Mucosa of rectum (tissue), 2 donors: ENCODE measurements around the gene RAD51B.
A peak's percentile ranks its signal among the peaks of the same experiment; 100 is the strongest.

Experiments
- H3K27ac ChIP-seq, 2 donors: one replicate each; pipeline ENCODE4 v1.7.0; 2013; ENCODE audit warnings: inconsistent platforms in 2 of 2, low read depth in 2 of 2, low read length in 2 of 2
- H3K27me3 ChIP-seq, 2 donors: one replicate each; pipeline ENCODE4 v1.7.0; 2013; ENCODE audit warnings: low read length in 2 of 2; ENCODE audit not compliant: control insufficient read depth in 2 of 2, insufficient read depth in 2 of 2
- H3K36me3 ChIP-seq, 2 donors: one replicate each; pipeline ENCODE4 v1.7.0; 2013; ENCODE audit warnings: low read length in 2 of 2; ENCODE audit not compliant: control insufficient read depth in 2 of 2, insufficient read depth in 2 of 2
- H3K4me1 ChIP-seq, 2 donors: one replicate each; pipeline ENCODE4 v1.7.0; 2013; ENCODE audit warnings: low read length in 2 of 2, mild to moderate bottlenecking in 1 of 2; ENCODE audit not compliant: control insufficient read depth in 2 of 2, insufficient read depth in 2 of 2
- H3K4me3 ChIP-seq, 2 donors: one replicate each; pipeline ENCODE4 v1.7.0; 2013; ENCODE audit warnings: low read length in 2 of 2
- H3K9ac ChIP-seq, 2 donors: one replicate each; pipeline ENCODE4 v1.7.0; 2013; ENCODE audit warnings: low read length in 2 of 2, low read depth in 1 of 2, mild to moderate bottlenecking in 1 of 2
- H3K9me3 ChIP-seq, 2 donors: one replicate each; pipeline ENCODE4 v1.7.0; 2013; ENCODE audit warnings: low read length in 2 of 2; ENCODE audit not compliant: control insufficient read depth in 2 of 2
- donor health status: healthy.
- donor health status: Normal muscosa, but diverticular disease.

The RAD51B gene

DNA sequence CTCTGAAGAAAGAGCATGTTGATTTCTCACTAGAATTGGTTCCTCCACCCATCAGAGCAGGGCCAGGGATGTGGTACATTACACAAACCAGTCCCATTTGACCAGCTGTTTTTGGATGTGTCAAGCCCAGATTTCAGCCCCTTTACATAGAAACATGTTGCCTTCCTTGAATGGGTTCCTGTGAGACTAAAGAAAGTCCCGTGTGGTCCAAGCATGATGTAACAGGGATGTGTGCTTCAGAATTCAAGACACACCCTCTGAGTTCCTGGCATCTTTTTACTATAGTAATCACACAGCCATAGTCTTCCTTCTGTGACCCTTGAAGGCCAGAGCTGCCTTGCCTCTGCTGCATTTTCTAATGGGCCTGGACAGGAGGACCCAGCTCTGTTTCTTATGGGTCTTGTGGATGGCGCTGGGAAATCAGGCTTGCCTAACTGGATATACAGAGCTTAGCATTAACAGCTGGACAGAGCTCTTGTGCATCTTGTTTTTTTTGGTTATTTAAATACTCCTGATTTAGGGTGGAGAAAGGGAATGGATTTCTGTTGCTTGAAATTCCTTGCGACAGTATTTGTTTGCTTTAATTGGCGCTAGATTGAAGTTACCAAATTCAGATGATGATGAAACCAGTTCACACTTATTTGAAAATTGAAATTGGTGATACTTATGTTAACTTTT lies 632.3 kb downstream of the RAD51B start:
- Histone ChIP-seq H3K27me3 (no peaks in the 10 kb centered on the region), H3K36me3 (no peaks in the 10 kb centered on the region), H3K4me3 (no peak overlapping the region), H3K27ac (peak overlapping the region; percentile 7 to 58), H3K9ac (no peak overlapping the region), H3K4me1 (peaks cover 0 to 2% of the 10 kb centered on the region in 2 donors), H3K9me3 (no peaks in the 10 kb centered on the region)

- Histone ChIP-seq H3K27me3 (no peaks in the 10 kb centered on the region), H3K4me3 (no peak overlapping the region), H3K9me3 (no peaks in the 10 kb centered on the region), H3K36me3 (no peaks in the 10 kb centered on the region), H3K27ac (no peak overlapping the region), H3K4me1 (peaks cover 4 to 10% of the 10 kb centered on the region in 2 donors), H3K9ac (no peak overlapping the region)
These were observed 638.7 kb downstream of the RAD51B start for GRCh38 chr14:68458253-68458652.

- no peak overlapping the region for H3K9ac ChIP-seq
These were observed 639.4 kb downstream of the RAD51B start for GRCh38 chr14:68458840-68459469.

GRCh38 chr14:68459480-68460136 lies 640.0 kb downstream of the RAD51B start:
- peak overlapping the region; percentile 52 to 57 for H3K27ac ChIP-seq
- H3K4me3 ChIP-seq = no peak overlapping the region
- no peaks in the 10 kb centered on the region for H3K27me3 ChIP-seq
- H3K36me3 ChIP-seq = no peaks in the 10 kb centered on the region
- no peaks in the 10 kb centered on the region for H3K9me3 ChIP-seq
- no peak overlapping the region for H3K9ac ChIP-seq
- peaks cover 4 to 10% of the 10 kb centered on the region in 2 donors for H3K4me1 ChIP-seq

More at GRCh38 chr14:68458840-68459469, 639.4 kb downstream of the RAD51B start:
- Histone ChIP-seq H3K4me3 (no peak overlapping the region), H3K4me1 (peaks cover 4 to 10% of the 10 kb centered on the region in 2 donors), H3K36me3 (no peaks in the 10 kb centered on the region), H3K27me3 (no peaks in the 10 kb centered on the region), H3K9me3 (no peaks in the 10 kb centered on the region), H3K27ac (peak overlapping the region; percentile 52 to 57)

DNA sequence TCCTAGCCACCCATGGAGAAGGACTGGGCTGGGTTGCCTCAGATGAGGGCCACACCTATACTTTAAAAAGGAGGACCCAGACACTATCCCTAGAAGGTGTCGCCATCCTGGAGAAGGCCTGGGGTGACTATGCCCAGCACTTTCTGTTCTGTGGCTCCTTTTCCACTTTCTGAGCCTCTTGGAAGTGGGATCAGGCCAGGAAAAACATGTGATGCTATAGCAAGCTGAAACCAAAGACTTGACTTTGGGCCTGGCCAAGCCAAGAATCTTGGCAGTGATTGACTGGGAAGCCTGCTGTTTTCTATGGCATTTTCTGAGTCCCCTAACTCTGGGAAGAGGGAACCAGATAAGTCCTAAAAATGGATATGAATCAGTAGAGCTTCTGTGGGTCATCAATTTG lies 641.0 kb downstream of the RAD51B start:
- no peak overlapping the region for H3K27ac ChIP-seq
- H3K9ac ChIP-seq = no peak overlapping the region
- H3K4me1 ChIP-seq = peaks cover 4 to 10% of the 10 kb centered on the region in 2 donors
- no peaks in the 10 kb centered on the region for H3K36me3 ChIP-seq
- no peaks in the 10 kb centered on the region for H3K27me3 ChIP-seq
- H3K9me3 ChIP-seq = no peaks in the 10 kb centered on the region
- H3K4me3 ChIP-seq = no peak overlapping the region

GRCh38 chr14:68461086-68461485 lies 641.5 kb downstream of the RAD51B start:
- Histone ChIP-seq H3K36me3 (no peaks in the 10 kb centered on the region), H3K4me1 (peaks cover 4 to 10% of the 10 kb centered on the region in 2 donors), H3K9me3 (no peaks in the 10 kb centered on the region), H3K9ac (no peak overlapping the region), H3K27ac (no peak overlapping the region), H3K27me3 (no peaks in the 10 kb centered on the region), H3K4me3 (no peak overlapping the region)

- H3K4me3 ChIP-seq = no peak overlapping the region
- H3K27me3 ChIP-seq = no peaks in the 10 kb centered on the region
- H3K9me3 ChIP-seq = no peaks in the 10 kb centered on the region
- H3K27ac ChIP-seq = no peak overlapping the region
- peaks cover 4 to 10% of the 10 kb centered on the region in 2 donors for H3K4me1 ChIP-seq
- no peaks in the 10 kb centered on the region for H3K36me3 ChIP-seq
- H3K9ac ChIP-seq = no peak overlapping the region
These were observed 643.1 kb downstream of the RAD51B start for GRCh38 chr14:68462683-68463082.

DNA sequence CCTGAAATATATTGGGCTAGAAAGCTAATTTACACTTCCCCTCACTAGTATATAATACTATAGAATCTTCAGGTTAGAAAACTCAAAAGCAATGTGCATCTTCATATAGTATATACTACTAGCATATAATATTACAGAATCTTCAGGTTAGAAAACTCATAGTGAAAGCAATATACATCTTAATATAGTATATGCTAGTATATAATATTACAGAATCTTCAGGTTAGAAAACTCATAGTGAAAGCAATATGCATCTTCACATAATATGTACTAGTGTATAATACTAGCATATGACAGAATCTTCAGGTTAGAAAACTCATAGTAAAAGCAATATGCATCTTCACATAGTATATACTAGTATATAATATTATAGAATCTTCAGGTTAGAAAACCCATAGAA lies 643.7 kb downstream of the RAD51B start:
- H3K4me3 ChIP-seq = no peak overlapping the region
- H3K4me1 ChIP-seq = peaks cover 4 to 10% of the 10 kb centered on the region in 2 donors
- H3K36me3 ChIP-seq = no peaks in the 10 kb centered on the region

GRCh38 chr14:68463705-68464374 lies 644.3 kb downstream of the RAD51B start:
- H3K36me3 ChIP-seq = no peaks in the 10 kb centered on the region
- H3K9ac ChIP-seq = no peak overlapping the region
- no peaks in the 10 kb centered on the region for H3K27me3 ChIP-seq
- no peak overlapping the region for H3K27ac ChIP-seq
- H3K9me3 ChIP-seq = no peaks in the 10 kb centered on the region
- H3K4me3 ChIP-seq = no peak overlapping the region
- H3K4me1 ChIP-seq = peaks cover 3 to 8% of the 10 kb centered on the region in 2 donors

More for the DNA sequence above, 643.7 kb downstream of the RAD51B start:
- Histone ChIP-seq H3K27ac (no peak overlapping the region), H3K9me3 (no peaks in the 10 kb centered on the region), H3K9ac (no peak overlapping the region), H3K27me3 (no peaks in the 10 kb centered on the region)

DNA sequence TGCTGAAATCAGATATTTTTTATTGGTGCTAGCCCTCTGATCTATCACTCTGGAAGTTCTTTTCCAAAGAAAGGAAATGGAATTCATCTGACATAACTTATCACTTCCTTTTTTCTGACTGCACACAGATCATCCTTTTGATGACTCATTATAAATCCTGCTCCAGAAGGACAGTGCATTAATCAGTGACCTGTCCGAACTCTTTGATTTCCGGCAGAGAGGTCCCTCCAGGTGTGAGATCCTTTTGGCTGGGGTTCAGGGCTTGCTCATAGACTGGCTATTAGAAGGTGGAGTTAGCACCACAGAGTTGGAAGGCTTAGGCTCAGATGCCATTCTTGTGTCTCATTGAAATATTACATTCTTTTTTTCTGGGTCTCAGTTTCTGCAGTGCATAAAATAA lies 645.1 kb downstream of the RAD51B start:
- no peaks in the 10 kb centered on the region for H3K9me3 ChIP-seq
- no peak overlapping the region for H3K9ac ChIP-seq
- no peak overlapping the region for H3K27ac ChIP-seq
- H3K4me3 ChIP-seq = no peak overlapping the region
- H3K36me3 ChIP-seq = no peaks in the 10 kb centered on the region
- H3K4me1 ChIP-seq = no peaks in the 10 kb centered on the region
- H3K27me3 ChIP-seq = no peaks in the 10 kb centered on the region
